Activated gamma-delta T cell treated with anti-CD3 and anti-CD28 coated beads, Interleukin-2, amount 50 U/mL, for 16 hours (primary cell): ENCODE data around the gene ZNF664.

Experiments
- DNase-seq: peaks from one replicate; pipeline ENCODE4 v3.0.0-alpha.2; 2020; ENCODE audit warnings: low read depth

The ZNF664 gene

GRCh38 chr12:124010687-124011086 is 37.7 kb downstream of the ZNF664 start:
- no peak for DNase-seq

DNA sequence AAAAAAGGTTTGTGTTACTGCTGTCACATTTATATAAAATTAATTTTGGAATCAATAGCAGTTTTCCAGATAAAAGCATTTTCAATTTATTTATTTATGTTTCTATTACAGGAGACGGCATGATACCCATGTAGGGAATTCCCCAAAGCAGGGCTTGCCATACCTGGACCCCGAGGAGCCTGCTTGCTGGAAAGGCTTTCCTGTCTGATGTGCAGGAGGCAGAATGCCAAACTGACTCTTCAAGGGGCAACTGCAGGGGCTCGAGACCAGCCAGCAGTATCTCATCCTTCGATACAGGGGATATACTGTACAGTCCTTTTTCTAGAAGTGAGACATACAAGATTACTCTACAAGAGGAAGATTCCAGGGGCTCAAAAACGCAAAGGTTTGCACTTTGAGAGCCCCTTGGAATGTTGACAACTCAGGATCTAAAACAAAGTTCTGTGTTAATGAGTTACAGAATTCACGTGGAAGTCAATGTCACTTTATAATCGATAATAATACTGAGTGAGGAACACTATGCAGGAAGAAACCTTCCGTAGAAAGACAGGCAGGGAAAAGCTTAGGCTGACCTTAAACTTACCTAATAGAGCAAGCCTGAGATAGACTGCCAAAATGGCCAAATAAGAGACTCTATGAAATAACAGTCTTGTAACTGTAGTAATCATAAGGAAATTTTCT is 38.6 kb downstream of the ZNF664 start:
- DNase-seq = no peak

DNA sequence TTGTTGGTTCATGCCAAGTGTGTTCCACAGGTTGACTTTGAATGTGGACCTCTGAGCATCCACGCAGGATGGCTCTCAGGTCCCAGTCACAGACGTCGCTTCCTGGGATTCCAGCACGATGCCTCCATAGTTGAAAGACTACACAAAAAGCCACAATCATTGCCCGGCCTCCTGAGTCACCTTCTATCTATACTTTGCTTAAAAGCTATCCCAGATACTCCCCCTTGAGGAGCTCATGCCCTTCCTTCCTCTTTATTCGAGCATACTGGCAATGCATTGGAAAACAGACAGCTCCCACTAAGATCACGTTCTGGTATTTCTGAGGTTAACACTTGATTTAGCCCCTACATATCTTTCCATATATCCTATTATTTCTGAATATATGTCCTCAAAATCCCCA is 40.1 kb downstream of the ZNF664 start:
- no peak for DNase-seq

DNA sequence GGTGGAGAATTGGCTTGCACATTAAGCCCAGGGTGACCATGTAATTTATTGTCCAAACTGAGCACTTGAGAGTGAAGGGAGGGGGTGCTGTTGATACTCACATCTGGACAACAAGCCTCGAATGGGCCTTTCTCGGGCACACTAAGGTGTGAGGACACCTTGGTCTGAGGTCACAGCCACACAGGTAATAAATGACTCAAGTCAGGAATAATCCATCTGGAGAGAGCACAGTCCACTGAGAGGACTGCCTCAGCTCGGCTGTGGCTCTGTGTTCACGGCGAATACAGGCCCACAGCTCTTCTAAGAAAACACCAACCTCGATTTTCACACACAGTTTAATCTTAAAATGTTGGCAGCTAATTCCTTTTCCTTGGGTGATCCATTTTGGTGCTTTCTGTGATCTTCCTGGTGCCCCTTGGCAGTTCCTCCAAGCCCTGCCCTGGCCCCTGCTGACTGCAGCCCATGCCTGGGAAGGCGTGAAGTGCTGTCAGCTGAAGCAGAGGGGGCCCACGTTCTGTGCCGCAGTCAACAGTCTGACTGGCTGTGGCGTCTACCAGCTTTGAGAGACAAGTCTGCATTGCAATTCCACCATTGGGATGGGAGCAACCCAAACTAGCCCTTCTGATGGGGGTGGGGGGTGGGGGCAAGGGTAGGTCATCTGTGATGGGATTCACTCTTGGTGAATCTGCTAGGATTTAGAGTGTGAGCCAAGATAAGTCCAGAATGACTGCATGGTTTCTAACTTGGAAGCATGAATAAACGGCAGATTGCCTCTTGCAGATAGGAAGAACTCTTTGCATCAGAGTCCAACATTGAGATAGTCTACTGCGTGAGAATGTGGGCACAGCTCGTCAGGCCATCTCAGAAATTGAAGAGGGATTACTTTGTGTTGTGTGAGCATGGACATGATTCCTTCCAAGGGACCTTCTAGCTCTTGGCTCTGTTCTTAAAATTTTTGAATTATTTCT is 42.8 kb downstream of the ZNF664 start:
- no peak for DNase-seq

DNA sequence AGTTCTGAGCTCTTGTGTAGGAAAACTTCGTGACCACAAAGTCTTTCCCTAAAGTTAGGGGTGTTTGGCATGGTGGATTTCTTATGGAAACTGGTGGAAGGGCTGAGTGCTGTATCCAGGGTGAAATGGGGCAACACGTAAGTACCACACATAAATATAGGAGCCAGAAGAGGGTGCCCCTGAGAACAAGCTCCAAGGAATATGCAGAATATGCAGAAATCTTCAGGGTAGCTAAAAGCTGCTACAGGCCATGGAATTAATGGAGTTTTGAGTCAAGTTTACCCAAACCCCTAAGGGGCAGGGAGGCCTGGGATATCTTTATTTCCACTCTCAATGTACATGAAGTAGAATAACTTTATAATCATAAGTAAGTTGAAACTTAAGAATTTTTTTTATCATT is 44.0 kb downstream of the ZNF664 start:
- no peak for DNase-seq

DNA sequence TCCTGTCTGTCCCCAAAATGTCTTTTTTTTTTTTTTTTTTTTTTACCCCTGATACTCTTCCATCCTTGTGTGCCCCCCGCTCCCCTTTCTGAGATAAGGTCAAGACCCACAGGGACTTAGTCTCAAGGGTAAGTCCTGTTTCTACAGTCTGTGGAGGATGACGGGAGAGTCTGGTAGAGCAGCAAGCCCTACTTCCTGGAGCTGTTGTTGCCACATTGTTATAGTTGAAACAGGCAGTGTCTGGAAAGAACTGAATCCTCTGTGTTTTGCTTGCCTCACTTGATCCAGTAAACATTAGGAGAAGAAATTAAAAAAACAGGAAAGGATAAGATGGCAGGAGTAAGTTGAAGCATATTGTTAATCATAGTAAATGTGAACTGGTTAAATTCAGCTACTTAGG is 45.5 kb downstream of the ZNF664 start:
- no peak for DNase-seq

GRCh38 chr12:124019115-124019514 is 46.1 kb downstream of the ZNF664 start:
- no peak for DNase-seq

- no peak for DNase-seq
These were observed 47.5 kb downstream of the ZNF664 start for GRCh38 chr12:124020514-124020949.

DNA sequence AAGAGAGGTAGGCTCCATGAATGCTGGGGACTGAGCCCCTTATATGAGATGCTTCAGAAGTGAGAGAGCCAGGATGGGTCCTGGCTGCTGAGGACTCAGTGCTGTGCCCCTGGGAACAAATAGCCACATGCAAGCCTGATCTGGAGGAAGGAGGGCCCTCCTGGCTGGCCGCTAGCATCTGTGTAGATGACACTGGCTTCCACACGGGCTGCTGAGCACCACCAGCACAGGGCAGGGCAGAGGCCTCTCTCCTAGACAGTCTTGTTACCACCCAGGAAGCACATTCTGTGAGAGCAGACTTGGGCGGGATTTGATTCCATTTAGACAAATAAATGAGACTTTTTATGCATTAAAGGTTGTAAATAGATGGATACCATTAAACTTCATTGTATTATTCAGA is 48.0 kb downstream of the ZNF664 start:
- no peak for DNase-seq

- DNase-seq = no peak
These were observed 49.1 kb downstream of the ZNF664 start for GRCh38 chr12:124022161-124022560.

DNA sequence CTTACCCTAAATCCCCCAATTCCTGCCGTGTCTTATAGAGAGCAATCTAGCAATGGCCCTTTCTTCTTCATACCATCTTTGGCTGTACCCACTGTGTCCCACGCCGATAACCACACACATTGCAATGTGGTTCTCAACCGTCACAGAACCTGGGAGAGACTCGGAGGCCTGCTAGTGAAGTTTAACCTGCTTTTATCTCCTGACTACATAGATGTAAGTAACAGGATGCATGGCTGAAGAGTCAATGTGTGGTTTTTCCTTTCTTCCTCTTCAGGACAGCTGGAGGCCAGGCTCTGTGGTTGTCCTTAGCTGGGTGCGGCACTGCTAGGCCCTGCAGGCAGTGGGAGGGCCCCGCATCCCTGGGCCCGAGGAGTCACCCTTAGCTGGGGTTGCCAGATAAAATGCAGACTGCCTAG is 51.3 kb downstream of the ZNF664 start:
- no peak for DNase-seq

- no peak for DNase-seq
These were observed 51.8 kb downstream of the ZNF664 start for GRCh38 chr12:124024776-124025175.

DNA sequence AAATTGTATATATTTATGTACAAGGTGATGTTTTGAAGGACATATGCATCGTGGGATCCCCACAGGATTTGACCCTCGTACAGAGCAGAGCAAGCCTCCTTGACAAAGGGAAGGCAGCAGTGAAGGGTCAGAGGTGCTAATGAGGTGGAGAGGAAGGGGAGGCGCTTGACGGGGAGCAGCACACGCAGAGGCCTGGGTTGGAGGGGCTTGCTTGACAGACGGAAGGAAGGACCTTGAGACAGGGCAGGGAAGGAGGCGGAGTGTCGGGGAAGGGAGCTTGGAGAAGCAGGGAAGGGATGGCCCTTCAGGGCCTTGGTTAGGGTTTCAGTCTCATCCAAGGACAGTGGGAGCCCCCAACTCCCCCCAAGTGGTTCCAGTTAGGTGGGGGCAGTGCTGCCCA is 52.6 kb downstream of the ZNF664 start:
- no peak for DNase-seq

DNA sequence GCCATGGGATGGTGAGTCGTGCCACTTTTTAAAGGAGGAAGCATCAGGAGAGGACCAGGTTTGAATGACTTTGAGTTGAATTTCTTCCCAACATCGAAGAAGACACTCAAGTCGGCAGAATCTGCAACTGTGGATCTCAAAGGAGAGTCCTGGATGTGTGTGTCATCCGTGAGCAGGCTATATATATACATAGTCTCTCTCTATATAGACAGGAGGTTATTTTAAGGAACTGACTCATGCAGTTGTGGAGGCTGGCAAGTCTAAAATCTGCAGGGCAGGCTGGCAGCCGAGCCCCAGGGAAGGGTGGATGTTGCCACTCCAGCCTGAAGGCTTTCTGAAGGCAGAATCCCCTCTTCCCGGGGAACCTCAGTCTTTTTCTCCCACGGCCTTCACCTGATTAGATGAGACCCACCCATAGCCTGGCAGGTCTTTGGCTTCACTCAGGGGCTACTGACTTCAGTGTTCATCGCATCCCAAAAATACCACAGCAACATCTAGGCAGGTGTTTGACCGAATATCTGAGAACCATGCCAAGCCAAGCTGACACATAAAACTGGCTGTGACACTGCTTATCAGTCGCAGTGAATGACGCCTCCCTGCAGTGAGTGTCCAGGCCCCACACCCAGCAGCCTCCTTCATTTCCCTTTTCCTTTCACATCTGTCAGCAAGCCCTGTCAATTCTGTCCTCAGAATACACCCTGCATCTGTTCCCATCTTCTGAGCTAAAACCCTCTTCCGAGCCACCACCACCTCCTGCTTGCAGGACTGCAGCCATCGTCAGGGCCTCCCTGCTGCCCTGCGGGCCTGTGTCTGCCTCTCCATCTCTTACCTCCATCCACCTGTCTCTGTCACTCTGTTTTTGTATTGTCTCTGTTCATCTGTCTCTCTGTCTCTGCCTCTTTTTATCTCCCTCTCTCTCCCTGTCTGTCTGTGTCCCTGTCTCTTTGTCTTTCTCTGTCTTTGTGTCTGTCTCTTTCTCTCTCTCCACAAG is 54.0 kb downstream of the ZNF664 start:
- DNase-seq = no peak

- DNase-seq = no peak
These were observed 54.9 kb downstream of the ZNF664 start for GRCh38 chr12:124027753-124028554.

DNA sequence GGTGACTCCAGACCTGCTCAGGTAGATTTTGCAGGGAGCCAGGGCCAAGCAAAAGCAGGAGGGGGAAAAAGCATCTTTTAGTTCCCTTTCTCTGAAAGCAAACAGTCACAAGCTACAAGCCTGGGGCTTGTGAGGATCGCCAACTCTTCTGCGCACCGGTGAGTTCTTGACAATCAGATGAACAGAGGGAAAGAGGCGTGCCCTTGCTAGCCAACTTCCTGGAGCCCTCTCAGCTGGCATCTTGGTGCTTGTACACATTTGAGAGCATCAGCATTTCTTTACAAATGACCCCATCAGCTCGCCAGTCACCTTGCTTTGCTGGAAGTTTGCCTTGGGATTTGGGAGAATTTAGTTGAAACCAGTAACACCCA is 55.5 kb downstream of the ZNF664 start:
- no peak for DNase-seq

DNA sequence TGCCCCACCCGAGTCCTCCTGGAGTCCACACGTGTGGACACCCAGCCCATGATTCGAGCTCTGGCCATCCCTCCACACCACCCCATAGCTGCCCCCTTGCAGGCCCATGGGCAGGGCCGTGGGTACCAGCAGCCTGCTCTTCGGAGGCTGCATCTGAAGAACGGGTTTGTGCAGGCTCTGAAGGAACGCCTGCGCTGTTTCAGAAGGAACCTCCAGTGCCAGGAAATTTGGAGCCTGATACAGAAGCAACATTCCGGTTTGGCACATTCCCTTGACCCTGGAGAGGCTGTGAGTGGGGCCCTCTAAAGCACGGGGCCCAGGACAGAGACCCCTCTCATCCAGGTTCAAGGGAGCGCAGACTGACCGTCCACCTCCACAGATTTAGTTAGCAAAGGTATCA is 57.0 kb downstream of the ZNF664 start:
- no peak for DNase-seq

DNA sequence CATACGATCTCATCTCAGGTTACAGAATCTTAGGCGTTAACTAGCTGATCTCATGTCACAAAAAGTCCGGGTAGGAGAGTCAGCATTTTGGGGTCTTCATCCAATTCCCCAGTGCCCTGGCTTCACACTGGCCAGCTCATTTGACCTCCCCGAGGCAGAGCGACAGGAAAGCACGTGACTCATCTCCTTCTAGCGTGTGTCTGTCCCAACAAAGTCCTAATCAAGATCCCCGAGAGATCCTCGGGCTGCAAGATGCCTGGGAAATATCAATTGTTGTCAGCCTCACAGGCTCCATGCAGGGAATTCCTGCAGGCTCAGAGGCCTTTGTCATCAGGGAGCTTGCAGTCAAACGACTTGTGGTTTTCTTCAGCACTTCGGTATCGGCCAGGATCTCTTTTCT is 57.5 kb downstream of the ZNF664 start:
- no peak for DNase-seq

DNA sequence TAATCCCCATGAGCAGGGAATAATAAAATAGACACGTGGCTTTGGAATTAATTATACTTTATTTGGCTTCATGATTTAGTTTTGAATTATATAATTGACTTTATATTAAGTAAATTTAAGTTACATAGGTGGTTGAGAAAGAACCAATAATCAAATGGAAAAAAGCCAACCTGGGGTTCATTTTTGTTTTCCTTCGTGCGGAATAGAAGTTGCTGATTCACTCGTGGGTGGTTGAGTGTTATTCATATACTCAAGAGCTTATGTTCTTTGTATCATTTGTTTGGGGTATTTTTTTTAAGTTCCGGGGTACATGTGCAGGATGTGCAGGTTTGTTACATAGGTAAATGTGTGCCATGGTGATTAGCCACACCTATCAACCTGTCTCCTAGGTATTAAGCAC is 58.0 kb downstream of the ZNF664 start:
- no peak for DNase-seq

- DNase-seq = no peak
These were observed 59.4 kb downstream of the ZNF664 start for GRCh38 chr12:124032265-124032886.

DNA sequence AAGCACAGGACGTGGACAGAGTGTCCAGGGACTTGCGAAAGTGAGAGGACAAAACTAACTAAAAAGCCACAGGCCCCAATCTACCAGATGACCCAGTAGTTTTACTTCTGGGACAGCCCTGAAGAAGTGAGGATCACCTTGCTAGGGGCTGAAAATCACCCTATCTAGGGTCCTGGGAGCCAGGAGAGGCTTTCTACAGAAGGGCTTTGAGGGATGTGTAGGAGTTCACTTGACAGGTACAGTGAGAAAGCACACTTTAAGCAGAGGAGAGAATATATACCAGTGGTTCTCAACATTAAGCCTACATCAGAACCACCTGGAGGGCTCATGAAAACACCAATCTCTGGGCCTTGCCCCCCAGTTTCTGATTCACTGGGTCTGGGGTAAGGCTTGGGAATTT is 60.8 kb downstream of the ZNF664 start:
- DNase-seq = no peak
